ES-I3 (cell line): ENCODE data around the gene BRD9.
"Not testable (repeated sequence)": the region's sequence is repeated elsewhere in the genome, so short reads cannot be mapped to it uniquely, and the experiment has no call there.

ENCODE experiments used
- H3K36me3 ChIP-seq: 2 replicates; pipeline ENCODE4 v1.6.1; 2013; ENCODE audit warnings: mild to moderate bottlenecking, low read length, control low read depth, moderate library complexity; ENCODE audit not compliant: insufficient read depth
- H3K4me1 ChIP-seq: 2 replicates; pipeline ENCODE4 v1.6.1; 2013; ENCODE audit warnings: mild to moderate bottlenecking, control low read depth, low read length; ENCODE audit not compliant: insufficient read depth
- H3K9ac ChIP-seq: 2 replicates; pipeline ENCODE4 v1.6.1; 2013; ENCODE audit warnings: low read depth, mild to moderate bottlenecking, low read length, moderate library complexity
- H3K9me3 ChIP-seq: 2 replicates; pipeline ENCODE4 v1.6.1; 2013; ENCODE audit warnings: mild to moderate bottlenecking, low read length, moderate library complexity; ENCODE audit not compliant: control insufficient read depth, insufficient read depth

BRD9 gene

GRCh38 chr5:883475-884181 lies 9.0 kb downstream of the BRD9 start:
- H3K36me3 ChIP-seq: peaks cover 48% of the 10 kb centered on the region
- H3K4me1 ChIP-seq: no peaks in the 10 kb centered on the region
- no peaks in the 10 kb centered on the region for H3K9me3 ChIP-seq
- no peak overlapping the region for H3K9ac ChIP-seq

- Histone ChIP-seq H3K4me1 (no peaks in the 10 kb centered on the region), H3K36me3 (peaks cover 43% of the 10 kb centered on the region), H3K9ac (no peak overlapping the region), H3K9me3 (no peaks in the 10 kb centered on the region)
Observed at GRCh38 chr5:882253-883183, 10.1 kb downstream of the BRD9 start.

- H3K9ac ChIP-seq: no peak overlapping the region
- no peaks in the 10 kb centered on the region for H3K4me1 ChIP-seq
- no peaks in the 10 kb centered on the region for H3K9me3 ChIP-seq
- H3K36me3 ChIP-seq: peaks cover 37% of the 10 kb centered on the region
Observed at GRCh38 chr5:881551-881935, 11.1 kb downstream of the BRD9 start.

- peaks cover 32% of the 10 kb centered on the region for H3K36me3 ChIP-seq
- H3K4me1 ChIP-seq: no peaks in the 10 kb centered on the region
- no peaks in the 10 kb centered on the region for H3K9me3 ChIP-seq
- H3K9ac ChIP-seq: no peak overlapping the region
Observed at GRCh38 chr5:880816-881550, 11.6 kb downstream of the BRD9 start.

- H3K4me1 ChIP-seq, H3K9ac ChIP-seq, H3K9me3 ChIP-seq: not testable (repeated sequence)
- peaks cover 20% of the 10 kb centered on the region for H3K36me3 ChIP-seq
Observed at GRCh38 chr5:878677-879076, 13.9 kb downstream of the BRD9 start.

- H3K9ac ChIP-seq: no peak overlapping the region
- H3K36me3 ChIP-seq: peaks cover 18% of the 10 kb centered on the region; the same call in 1 of the 2 replicates
- H3K4me1 ChIP-seq: no peaks in the 10 kb centered on the region
- H3K9me3 ChIP-seq: no peaks in the 10 kb centered on the region
Observed at GRCh38 chr5:878125-878524, 14.5 kb downstream of the BRD9 start.

- H3K36me3 ChIP-seq: peaks cover 18% of the 10 kb centered on the region; the same call in 1 of the 2 replicates
Observed at GRCh38 chr5:876398-877365, 15.9 kb downstream of the BRD9 start.

GRCh38 chr5:875931-876330 lies 16.7 kb downstream of the BRD9 start:
- H3K4me1 ChIP-seq: no peaks in the 10 kb centered on the region
- H3K36me3 ChIP-seq: peaks cover 20% of the 10 kb centered on the region; the same call in 1 of the 2 replicates
- no peak overlapping the region for H3K9ac ChIP-seq
- no peaks in the 10 kb centered on the region for H3K9me3 ChIP-seq

More at GRCh38 chr5:876398-877365, 15.9 kb downstream of the BRD9 start:
- H3K9ac ChIP-seq: no peak overlapping the region
- no peaks in the 10 kb centered on the region for H3K9me3 ChIP-seq
- no peaks in the 10 kb centered on the region for H3K4me1 ChIP-seq

GRCh38 chr5:873328-873727 lies 19.3 kb downstream of the BRD9 start:
- no peak overlapping the region for H3K9ac ChIP-seq
- H3K4me1 ChIP-seq: no peaks in the 10 kb centered on the region
- H3K36me3 ChIP-seq: peaks cover 34% of the 10 kb centered on the region
- H3K9me3 ChIP-seq: no peaks in the 10 kb centered on the region

GRCh38 chr5:872301-872700 lies 20.3 kb downstream of the BRD9 start:
- Histone ChIP-seq H3K4me1 (no peaks in the 10 kb centered on the region), H3K9ac (no peak overlapping the region), H3K36me3 (peaks cover 36% of the 10 kb centered on the region), H3K9me3 (no peaks in the 10 kb centered on the region)

- Histone ChIP-seq H3K9me3 (no peaks in the 10 kb centered on the region), H3K36me3 (peaks cover 35% of the 10 kb centered on the region), H3K9ac (no peak overlapping the region), H3K4me1 (no peaks in the 10 kb centered on the region)
Observed at GRCh38 chr5:871596-872298, 20.9 kb downstream of the BRD9 start.

- H3K4me1 ChIP-seq: no peaks in the 10 kb centered on the region
- peaks cover 35% of the 10 kb centered on the region for H3K36me3 ChIP-seq
- H3K9ac ChIP-seq: no peak overlapping the region
Observed at GRCh38 chr5:870956-871355, 21.6 kb downstream of the BRD9 start.

More at GRCh38 chr5:870956-871355, 21.6 kb downstream of the BRD9 start:
- no peaks in the 10 kb centered on the region for H3K9me3 ChIP-seq
